ENCODE measurements around the gene FAM118A.
"Not testable (repeated sequence)": the region's sequence is repeated elsewhere in the genome, so short reads cannot be mapped to it uniquely, and the experiment has no call there.

FAM118A gene

DNA sequence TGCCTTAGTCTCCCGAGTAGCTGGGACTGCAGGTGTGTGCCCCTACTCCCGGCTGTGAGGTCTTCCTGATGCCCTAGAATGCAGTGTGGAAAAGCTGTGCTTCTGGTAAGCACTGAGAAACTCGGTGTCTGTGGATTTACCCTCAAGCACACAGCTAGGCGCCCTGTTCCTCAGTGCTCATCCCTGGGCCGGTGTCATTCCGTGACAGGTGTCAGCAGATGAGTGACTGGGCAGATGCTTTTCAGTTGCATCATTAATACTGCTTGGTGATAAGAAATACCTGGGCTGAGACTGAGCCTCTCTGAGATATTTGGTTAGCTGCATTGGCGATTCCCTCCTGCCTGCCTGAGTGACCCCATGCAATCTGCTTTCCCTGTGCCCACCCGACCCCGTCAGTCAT lies 21.8 kb downstream of the FAM118A start:
- no peak for DNase-seq (ENCODE audit: low read depth)

DNA sequence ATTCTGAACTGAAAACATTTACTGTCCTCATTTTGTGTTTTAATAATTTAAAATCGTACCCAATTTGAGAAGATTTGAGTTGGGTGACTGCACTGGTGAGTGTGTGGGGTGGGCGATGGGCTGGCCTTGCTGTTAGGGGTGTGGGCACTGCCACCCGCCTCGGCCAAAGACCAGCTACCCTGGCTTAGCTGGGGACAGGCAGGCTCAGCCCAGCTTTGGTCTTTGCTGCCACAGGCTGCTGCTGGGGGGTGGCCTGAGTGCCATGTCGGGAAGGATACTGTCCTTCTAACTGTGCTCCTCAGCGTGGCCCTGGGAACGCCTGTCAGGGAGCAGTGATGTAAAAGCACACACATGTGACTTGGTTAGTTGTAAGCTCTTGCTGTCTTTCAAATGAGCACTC lies 22.3 kb downstream of the FAM118A start:
- DNase-seq (ENCODE audit: low read depth), result no peak

DNA sequence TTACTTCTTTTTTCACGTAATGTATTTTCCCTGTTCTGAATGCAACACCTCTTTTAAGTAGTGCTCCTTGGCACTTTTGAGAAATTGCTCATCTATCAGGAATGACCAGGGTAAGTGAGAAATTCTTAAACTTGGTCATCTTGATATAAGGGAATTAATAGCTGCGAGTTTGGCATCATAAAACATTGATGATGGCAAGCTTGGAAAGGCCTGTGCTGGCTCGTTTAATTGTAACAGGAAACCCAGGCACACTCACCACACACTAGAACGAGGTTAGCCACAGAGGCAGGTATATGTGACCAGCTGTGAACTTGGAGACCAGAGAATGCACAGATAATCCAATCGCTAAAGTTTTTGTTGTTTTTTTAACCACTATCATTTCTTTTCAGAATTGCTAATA lies 24.3 kb downstream of the FAM118A start:
- no peak for DNase-seq (ENCODE audit: low read depth)

DNA sequence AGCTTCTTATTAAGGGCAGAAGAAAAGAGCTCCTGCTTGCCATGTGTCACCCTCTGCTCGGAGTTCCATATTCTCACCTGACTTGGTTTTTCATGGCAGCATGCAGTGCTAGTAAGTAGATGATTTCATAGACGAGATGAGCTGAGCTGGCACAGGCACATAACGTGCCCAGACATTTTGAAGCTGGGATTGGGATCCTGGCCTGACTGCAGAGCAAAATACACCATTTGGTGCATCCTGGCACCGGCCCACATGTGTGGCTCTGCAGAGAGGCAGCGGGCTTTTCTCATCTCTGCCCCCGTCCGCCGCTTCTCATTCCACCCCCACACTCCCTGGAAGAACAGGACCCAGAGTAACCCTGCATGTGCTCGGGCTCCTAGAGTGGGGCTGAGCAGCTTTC lies 24.8 kb downstream of the FAM118A start:
- no peak for DNase-seq (ENCODE audit: low read depth)

DNA sequence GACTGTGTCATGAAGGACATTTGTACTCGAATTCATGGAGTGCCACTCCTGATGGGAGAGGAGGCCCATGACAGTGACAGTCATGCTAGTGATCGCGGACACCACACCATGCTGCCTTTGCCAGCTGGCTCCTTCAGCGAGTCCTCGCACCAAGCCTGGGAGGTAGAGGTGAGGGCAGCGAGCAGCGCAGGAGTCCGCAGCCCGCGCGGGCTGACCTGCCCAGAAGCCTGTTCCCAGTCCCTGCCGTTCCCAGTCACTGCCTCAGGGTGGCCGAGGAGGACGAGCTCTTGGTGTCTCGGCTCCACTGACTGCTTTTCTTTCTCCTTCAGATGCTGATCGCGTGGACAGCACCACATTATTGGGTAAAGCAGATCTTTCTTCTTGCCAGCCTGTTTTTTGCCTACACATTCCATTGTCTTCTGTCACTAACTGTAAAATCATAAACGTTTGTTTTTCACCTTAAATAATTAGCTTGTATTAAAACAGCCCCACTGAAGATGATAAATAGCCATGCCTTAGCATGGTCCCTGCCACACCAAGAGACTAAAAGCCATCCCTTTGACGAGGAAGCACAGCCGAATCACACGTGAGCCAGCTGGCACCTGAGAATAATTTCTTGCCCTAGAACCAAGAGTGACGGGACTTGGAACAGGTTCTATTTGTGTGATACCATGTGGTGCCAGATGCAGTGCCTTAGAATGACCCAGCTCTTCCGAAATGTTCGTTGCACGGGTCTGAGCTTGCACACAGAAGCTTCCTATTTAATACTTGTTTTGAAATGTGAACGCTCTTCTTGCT lies 25.5 kb downstream of the FAM118A start:
- no peak for DNase-seq (ENCODE audit: low read depth)

DNA sequence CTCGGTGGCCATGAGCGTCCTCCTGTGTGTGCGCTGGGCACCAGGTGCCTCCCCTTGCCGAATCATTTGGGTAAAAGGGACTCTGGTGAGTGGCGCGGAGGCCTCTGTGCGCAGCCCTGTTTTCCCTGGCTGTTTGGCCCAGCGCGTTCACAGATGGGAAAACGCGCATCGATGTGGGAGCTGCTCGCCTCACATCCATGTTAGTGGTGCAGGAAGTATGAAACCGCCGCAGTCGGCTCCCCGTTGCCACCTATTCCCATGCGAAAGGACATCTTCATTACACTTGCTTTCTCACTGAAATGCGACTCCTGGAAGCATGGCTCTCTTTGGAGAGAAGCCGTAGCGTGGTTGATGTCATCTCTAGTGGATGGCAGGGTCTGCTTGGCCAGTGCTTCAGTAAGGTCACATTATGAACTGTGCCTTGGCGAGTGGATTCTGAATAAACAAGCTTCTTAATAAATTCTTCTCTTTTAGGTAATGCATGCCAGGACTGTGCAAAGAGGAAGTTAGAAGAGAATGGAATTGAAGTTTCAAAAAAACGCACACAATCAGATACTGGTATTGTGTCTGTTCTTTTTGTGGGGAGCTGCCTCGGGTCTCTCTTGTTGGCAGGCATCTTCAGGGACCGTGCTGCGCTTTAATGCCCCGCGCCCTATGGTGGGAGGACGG lies 26.3 kb downstream of the FAM118A start:
- DNase-seq (ENCODE audit: low read depth), result no peak

DNA sequence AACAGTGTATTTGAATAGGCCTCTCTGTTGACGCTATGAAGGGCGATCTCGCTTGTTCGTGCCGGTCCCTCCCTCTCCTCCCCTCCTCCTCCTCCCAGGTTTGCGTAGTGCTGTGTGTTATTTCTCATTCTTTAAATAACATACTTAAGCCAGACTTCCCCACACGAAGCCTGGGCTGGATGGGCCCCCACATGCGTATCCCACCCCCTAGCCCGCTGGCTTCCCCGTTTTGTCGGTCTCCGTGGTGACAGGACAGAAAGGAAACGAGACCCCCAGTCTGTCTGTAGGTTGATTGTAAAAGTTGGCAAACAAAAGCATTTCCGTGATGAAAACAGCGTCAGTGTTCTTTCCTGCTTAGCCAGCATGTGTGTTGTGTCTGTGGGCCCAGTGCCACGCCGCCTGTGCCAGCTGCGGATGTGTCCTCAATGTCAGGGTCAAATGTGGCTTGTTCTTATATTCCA lies 27.3 kb downstream of the FAM118A start:
- DNase-seq (ENCODE audit: low read depth), result no peak

DNA sequence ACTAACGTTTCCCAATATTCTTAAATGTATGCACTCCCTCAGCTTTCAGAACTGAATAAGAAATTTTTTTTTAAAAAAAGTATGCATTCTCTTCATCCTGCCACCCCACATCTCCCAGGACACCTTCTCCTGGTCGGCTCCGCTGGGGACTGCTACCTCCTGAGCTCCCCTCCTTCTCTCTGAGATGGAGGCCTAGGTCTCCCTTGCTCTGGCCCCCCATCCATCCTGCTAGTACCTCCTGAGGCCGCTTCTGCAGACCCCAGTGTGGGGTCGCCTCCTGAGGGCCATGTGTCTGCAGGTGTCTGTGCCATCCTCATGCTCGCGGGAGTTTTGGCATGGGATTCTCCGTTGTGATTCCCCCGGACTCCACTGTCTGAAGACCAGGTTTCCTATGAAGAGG lies 27.8 kb downstream of the FAM118A start:
- DNase-seq (ENCODE audit: low read depth), result no peak

DNA sequence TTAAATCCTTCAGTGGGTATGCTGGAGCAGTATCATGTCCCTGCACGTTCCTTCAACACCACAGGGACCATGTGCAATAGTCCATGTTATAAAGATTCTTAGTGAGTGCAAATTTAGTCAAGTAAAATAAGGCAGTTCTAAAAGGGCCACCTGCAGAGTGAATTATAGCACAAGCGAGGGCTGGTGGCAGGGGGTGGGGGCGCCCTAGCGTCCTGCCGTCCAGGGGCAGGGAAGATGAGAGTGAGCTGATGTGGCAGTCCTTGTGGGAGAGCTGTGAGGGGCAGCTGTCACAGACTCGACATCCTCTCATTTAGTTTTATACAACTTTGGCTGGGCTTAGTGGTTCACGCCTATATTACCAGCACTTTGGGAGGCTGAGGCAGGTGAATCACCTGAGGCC lies 29.1 kb downstream of the FAM118A start:
- no peak for DNase-seq (ENCODE audit: low read depth)

DNA sequence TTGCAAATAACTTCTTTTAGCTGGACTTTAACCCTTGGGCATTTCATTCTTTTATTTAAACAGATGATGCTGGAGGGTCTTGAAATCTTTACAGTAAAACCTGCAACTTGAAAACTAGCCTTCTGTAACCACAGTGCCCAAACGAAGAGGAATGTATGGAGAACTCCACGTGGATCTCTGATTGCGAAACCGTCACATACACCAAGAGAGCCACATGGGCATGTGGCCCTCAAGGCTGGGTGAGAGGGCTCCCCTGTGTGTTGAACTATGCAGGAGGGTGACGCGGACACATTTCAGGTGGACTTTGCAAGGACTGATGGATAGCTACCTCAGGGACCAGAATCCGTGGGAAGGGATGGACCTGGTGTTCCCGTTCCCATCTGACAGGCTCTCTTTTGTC lies 30.6 kb downstream of the FAM118A start:
- DNase-seq (ENCODE audit: low read depth), result no peak

DNA sequence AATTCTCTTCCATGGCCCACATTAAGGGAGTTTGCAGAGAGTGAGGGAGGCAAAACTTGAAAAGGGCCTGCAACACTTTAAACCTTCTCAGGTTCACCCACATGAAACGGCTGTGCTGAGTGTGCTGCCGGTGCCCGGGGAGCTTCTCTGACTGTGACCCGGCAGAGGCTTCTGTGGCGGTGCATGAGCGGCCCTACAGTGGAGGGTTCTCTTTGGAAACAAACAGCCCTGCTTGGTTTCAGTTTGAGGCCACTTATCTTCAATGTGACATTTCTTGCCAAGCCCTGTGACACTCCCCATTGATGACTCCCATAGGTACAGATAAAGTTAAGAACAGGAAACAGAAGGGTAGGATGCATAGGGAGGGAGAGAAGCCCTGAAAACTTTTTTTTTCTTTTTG lies 31.8 kb downstream of the FAM118A start:
- DNase-seq (ENCODE audit: low read depth), result no peak

DNA sequence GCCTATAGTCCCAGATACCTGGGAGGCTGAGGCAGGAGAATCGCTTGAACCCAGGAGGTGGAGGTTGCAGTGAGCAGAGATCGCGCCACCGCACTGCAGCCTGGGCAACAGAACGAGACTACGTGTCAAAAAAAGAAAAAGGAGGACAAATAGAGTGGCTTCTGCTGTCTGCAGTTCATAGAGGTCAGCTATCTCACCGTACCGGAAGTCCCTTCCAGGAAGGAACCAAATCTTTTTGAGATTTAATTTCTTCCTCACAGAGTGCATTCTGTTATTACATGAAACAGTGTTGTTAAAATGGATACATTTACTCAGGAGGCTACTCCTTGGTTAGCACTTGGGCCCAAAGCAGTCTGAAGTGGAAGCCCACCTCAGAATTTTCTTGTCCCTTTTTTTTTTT lies 33.4 kb downstream of the FAM118A start:
- DNase-seq (ENCODE audit: low read depth), result no peak

DNA sequence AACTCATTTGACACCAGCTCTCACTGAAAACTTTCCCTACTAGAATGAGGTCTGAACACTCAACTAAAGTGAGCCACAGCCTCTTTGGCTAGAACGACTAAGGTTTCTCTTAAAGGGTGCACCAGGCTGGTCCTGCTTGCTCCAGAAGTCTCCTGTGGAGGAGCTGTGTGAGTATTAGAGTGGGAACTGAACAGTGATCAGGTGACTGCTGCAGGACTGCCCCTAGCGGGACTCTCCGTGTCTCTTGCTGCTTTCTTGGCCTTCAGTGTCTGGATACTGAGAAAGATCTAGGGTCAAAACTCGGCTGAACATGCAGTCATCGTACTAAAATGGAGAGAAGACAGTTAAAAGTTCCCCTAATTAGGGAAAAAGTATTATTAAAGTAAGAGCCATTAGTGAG lies 34.6 kb downstream of the FAM118A start:
- no peak for DNase-seq (ENCODE audit: low read depth)

DNA sequence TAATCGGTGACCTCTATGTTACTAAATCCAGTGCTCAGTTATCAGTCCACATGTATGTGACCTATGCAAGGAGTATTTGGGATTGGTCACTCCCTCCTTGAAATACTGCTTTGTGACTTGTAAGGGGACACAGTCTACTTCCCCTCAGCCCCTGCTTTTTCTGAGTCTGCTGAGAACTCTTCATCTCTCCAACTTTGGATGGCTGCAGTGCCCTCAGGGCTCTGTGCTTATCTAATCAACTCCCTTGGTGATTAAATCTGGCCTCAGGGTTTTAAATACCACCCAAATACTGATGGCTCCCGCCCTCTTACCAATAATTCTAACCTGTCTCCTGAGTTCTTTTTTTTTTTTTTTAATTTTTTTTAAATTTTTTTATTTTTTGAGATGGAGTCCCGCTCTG lies 40.2 kb downstream of the FAM118A start:
- DNase-seq (ENCODE audit: low read depth), result no peak

DNA sequence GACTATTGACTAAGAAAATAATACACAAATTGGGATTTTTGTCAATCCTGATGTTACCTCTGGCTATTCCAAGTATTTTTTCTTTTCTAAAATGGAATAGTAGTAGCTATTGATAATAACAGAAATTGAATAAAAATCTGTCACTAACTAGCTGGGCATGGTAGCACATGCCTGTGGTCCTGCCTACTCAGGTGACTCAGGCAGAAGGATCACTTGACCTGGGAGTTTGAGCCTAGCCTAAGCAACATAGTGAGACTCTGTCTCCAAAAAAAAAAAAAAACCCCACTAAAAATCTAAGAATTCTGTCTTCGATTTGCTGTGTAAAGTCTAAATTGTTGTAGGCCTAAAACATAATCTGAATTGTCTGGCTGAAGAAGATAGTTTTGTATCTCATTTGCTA lies 42.2 kb downstream of the FAM118A start:
- DNase-seq (ENCODE audit: low read depth), result no peak

DNA sequence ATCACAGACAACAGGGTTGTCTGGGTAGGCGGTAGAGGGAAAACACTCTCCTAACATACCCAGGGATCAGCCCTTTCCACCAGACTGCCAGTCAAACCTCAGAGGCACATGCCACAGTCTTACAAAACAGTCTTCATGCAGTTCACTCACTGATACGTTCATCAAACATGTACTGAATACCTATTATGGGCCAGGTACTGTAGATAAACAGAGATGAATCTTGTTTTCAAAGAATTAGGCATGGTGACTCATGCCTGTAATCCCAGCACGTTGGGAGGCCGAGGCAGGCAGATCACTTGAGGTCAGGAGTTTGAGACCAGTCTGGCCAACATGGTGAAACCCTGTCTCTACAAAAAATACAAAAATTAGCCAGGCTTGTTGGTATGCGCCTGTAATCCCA lies 43.0 kb downstream of the FAM118A start:
- DNase-seq (ENCODE audit: low read depth), result not testable (repeated sequence)

DNA sequence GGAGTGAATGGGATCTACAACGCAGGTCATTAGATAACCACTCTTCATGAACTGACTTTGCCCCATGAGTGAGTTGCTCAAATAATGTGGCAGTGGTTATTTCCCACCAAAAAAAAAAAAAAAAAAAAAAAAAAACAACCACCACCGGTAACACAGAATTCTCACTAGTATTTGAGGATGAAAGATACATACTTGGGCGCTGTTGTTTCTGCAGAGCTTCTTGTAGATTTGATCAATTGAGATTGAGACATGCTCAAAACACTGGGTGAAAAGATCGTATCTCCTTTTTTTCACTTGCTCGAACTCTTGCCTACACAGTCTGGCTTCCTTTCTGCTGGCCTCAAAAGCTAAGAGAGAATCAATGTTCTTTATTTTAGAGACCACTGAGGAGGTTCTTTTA lies 44.1 kb downstream of the FAM118A start:
- DNase-seq (ENCODE audit: low read depth), result no peak

DNA sequence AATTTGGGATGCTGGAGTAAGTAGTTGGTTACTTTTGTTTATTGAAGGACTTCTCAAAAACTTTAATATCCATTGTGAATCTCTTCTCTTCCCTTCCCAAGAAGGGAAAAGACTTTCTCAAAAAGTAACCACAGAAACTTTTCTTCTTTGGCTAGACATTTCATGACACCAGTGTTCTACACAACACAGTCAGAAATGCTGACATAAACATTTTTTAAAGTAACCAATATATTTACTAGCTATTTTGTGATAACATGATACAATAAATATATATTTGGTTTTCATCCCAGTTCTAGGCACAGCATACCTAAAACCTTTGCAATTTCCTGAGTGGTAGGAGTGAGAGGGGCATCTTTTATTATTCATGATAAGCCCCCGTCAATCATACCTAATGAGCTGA lies 47.8 kb downstream of the FAM118A start:
- no peak for DNase-seq (ENCODE audit: low read depth)

DNA sequence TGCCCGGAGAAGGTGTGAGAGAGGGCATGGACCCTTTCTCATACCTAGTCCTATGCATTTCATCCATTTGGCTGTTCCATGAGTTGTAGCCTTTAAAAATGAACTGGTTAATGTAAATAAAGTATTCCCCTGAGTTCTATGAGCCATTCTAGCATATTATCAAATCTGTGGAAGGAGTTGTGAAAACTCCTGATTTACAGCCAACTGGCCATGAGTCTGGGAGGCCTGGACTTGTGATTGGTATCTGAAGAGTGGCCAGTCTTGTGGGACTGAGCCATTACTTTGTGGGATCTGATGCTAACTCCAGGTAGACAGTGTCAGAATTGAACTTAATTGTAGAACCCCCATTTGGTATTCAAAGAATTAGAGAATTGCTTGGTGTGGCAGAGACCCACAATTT lies 48.4 kb downstream of the FAM118A start:
- no peak for DNase-seq (ENCODE audit: low read depth)

DNA sequence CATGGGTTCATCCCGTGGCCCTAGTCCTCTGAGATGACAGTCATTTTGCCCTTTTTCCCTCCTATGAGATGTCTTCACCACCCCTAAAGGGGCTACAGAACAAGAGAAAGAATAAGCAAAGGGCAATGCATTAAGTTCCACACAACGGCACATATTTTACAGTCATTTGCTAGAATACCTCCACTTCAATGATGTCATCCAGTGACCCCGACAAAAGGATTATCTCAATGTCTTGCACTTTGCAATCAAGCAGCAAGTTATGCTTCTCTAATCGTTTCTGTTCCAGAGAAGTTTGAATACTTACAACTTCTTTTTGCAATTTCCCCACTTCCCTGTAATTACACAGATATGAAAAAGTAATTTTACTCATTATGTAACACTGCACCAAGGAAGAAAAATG lies 49.9 kb downstream of the FAM118A start:
- DNase-seq (ENCODE audit: low read depth), result no peak

DNA sequence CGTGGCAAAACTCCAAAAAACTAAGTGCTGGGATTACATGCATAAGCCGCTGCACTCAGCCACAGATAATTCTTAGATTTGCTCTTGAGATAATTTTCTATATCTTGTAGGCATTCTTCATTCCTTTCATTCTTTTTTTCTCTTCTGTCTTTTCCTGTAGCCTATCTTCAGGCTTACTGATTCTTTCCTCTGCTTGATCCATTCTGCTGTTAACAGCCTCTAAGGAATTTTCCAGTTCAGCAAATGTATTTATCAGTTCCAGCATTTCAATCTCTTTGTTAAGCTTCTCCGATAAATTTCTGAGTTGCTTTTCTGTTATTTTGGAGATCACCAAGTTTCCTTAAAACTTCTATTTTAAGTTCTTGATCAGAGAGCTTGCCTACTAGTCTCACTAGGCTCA lies 57.0 kb downstream of the FAM118A start:
- no peak for DNase-seq (ENCODE audit: low read depth)

DNA sequence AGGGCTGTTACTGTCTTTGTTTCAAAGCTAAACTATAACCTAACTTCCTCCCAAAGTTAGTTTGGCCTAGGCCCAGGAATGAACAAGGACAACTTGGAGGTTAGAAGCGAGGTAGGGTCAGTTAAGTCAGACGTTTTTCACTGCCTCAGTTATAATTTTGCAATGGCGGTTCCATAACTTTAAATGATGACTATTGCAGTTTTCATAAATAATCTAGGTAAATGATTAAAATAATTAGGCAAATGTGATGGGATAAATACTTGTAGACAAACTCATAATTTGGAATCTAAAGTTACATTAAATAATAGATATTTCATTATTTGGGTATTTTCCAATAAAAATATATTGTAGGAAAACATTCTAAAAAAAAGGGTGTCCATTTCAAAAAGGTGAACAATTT lies 63.9 kb downstream of the FAM118A start:
- DNase-seq (ENCODE audit: low read depth), result not testable (repeated sequence)

DNA sequence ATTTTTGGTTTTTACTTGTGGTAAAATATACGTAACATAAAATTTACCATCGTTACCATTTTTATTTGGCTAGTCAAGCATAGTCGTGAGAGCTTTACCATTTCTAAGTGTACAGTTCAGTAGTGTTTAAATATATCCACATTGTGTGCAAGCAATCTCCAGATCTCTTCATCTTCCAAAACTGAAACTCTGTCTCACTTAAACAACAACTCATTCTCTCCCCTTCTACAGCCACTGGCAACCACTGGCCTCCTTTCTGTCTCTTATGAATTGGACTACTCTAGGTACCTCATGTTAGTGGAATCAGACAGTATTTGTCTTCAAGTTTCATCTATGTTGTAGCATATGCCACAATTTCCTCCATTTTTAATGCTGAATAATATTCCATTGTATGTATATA lies 66.3 kb downstream of the FAM118A start:
- no peak for DNase-seq (ENCODE audit: low read depth)

DNA sequence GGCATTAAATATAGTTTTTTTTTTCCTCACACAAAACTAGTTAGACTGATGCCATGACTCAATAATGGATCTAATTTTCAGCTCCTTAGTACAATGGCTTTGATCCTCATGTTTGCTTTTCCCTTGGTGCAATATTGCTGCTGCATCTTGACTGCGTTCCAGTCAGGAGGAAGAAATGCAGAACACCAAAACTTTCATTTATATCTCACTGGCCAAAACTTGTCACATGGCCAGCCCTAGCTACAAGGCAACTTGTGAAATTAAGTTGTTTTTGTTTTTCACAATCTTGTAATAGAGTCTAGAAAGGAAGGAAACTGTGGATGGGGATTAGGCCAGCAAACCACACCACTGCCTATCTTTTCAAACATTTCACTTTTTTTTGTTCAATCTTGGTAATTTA lies 67.0 kb downstream of the FAM118A start:
- no peak for DNase-seq (ENCODE audit: low read depth)

All from stimulated activated CD8-positive, alpha-beta memory T cell treated with anti-CD3 and anti-CD28 coated beads, Interleukin-7, amount 100 ng/mL, for 24 hours (primary cell).